Keratinocyte (primary cell): ENCODE measurements around the gene ITPR2. TPM values are rescaled to one million over a fixed set of nuclear protein-coding genes. Genes with fewer than 3 reads are reported as not detected.

Source experiments
- DNase-seq: peaks from one replicate; pipeline ENCODE4 v3.0.0-alpha.2; 2011; ENCODE audit warnings: low read depth, missing footprints, low spot score
- FAIRE-seq: peaks from 2 replicates; lab custom pipeline; 2011; peaks lifted over from hg19 to GRCh38; lab: Jason Lieb, UNC
- H2AFZ ChIP-seq: 2 replicates; pipeline ENCODE4 v1.6.0; 2012; ENCODE audit warnings: low read length, control low read depth, inconsistent platforms; ENCODE audit not compliant: control insufficient read depth
- H3K27ac ChIP-seq: 2 replicates; pipeline ENCODE4 v1.5.1; 2011; ENCODE audit warnings: low read length; ENCODE audit not compliant: control insufficient read depth, insufficient read depth
- H3K27me3 ChIP-seq: 3 replicates; pipeline ENCODE4 v1.6.0; 2011; ENCODE audit warnings: low read length; ENCODE audit not compliant: control insufficient read depth, insufficient read depth; ENCODE audit errors: extremely low read depth
- H3K36me3 ChIP-seq, 2 experiments: 2 replicates in 1 of 2; 3 replicates in 1 of 2; pipeline ENCODE4 v1.5.1; 2011; ENCODE audit warnings: low read length in 2 of 2, mild to moderate bottlenecking in 1 of 2; ENCODE audit not compliant: control insufficient read depth in 2 of 2, insufficient read depth in 2 of 2; ENCODE audit errors: extremely low read depth in 1 of 2
- H3K4me1 ChIP-seq: 3 replicates; pipeline ENCODE4 v1.5.1; 2011; ENCODE audit warnings: low read length; ENCODE audit not compliant: control insufficient read depth, insufficient read depth; ENCODE audit errors: extremely low read depth
- H3K4me2 ChIP-seq: 3 replicates; pipeline ENCODE4 v1.6.0; 2011; ENCODE audit warnings: low read depth, low read length; ENCODE audit not compliant: control insufficient read depth, insufficient read depth; ENCODE audit errors: extremely low read depth
- H3K4me3 ChIP-seq, 3 experiments: fragments of 200-600 bp in 1 of 3; sonication (generic) in 1 of 3; 2 replicates in 2 of 3; 3 replicates in 1 of 3; pipeline ENCODE4 v1.5.1; 2011 to 2016; ENCODE audit warnings: low read length in 3 of 3, mild to moderate bottlenecking in 3 of 3, control low read depth in 2 of 3, inconsistent platforms in 1 of 3, low read depth in 1 of 3, mixed read lengths in 1 of 3, mixed run types in 1 of 3, moderate library complexity in 1 of 3; ENCODE audit not compliant: control insufficient read depth in 2 of 3, insufficient read depth in 2 of 3; ENCODE audit errors: extremely low read depth in 1 of 3
- H3K79me2 ChIP-seq: 2 replicates; pipeline ENCODE4 v1.6.0; 2012; ENCODE audit warnings: low read length; ENCODE audit not compliant: control insufficient read depth, insufficient read depth
- H3K9ac ChIP-seq: 3 replicates; pipeline ENCODE4 v1.6.0; 2011; ENCODE audit warnings: low read length; ENCODE audit not compliant: control insufficient read depth, insufficient read depth; ENCODE audit errors: extremely low read depth
- H3K9me1 ChIP-seq: 3 replicates; pipeline ENCODE4 v1.6.0; 2011; ENCODE audit warnings: low read length; ENCODE audit not compliant: control insufficient read depth, insufficient read depth; ENCODE audit errors: extremely low read depth
- H3K9me3 ChIP-seq: 2 replicates; pipeline ENCODE4 v1.5.1; 2012; ENCODE audit warnings: low read depth, low read length; ENCODE audit not compliant: control insufficient read depth
- H4K20me1 ChIP-seq: 3 replicates; pipeline ENCODE4 v1.6.0; 2011; ENCODE audit warnings: low read length; ENCODE audit not compliant: control insufficient read depth, insufficient read depth; ENCODE audit errors: extremely low read depth
- EZH2 ChIP-seq: IDR thresholded peaks from one replicate; pipeline ENCODE4 v1.6.1; 2012; ENCODE audit warnings: inconsistent platforms, mild to moderate bottlenecking, low read length, moderate library complexity
- dilution Hi-C: fragments of 300-500 bp; cut with MboI; formaldehyde crosslinking; loops from one replicate; pipeline ENCODE4 v1.7.0; 2020; ENCODE audit warnings: low sequenced_read_pairs; ENCODE audit not compliant: extremely low pct_ligation_motif_present
- polyA plus RNA-seq, 5 experiments: library from polyadenylated mRNA; depleted of rRNA in 3 of 5; stranded (reverse) in 3 of 5; stranded (forward) in 1 of 5; unstranded in 1 of 5; fragments of >200 nt; gene quantifications; 1 replicate in 1 of 5; 2 replicates in 3 of 5; 3 replicates in 1 of 5; pipeline versions ENCODE4 v1.2.1 to v1.2.3, GENCODE V29; 2011 to 2012; ENCODE audit warnings: missing spikeins in 2 of 5, low read depth in 1 of 5, low replicate concordance in 1 of 5
- TF ChIP-seq, protein P1 (sequence below), 3 experiments: IDR thresholded peaks in 1 of 3; conservative IDR thresholded peaks in 1 of 3; optimal IDR thresholded peaks in 1 of 3; 2 replicates in 2 of 3; 3 replicates in 1 of 3; pipeline versions ENCODE3 to v1.5.1; 2011; ENCODE audit warnings: low read length in 3 of 3, mild to moderate bottlenecking in 3 of 3, moderate library complexity in 2 of 3, control low read depth in 1 of 3, inconsistent platforms in 1 of 3; ENCODE audit not compliant: insufficient read depth in 2 of 3; ENCODE audit errors: extremely low read depth in 1 of 3

ITPR2 gene
- polyA plus RNA-seq, 1 donor (not counting 4 experiments of a cell fraction or from before 2014, with no cell fraction given) = 7.6 TPM

- Histone ChIP-seq H2AFZ (no peak overlapping the region), H3K9me3 (no peaks in the 10 kb centered on the region), H3K79me2 (peaks cover 4% of the 10 kb centered on the region), H3K4me3 (peak overlapping the region in 2 of 3 experiments; percentile 57 to 61), H3K36me3 (no peaks in the 10 kb centered on the region), H3K9ac (peak overlapping the region; percentile 8), H3K4me1 (peaks cover 41% of the 10 kb centered on the region), H3K27me3 (no peaks in the 10 kb centered on the region), H4K20me1 (no peaks in the 10 kb centered on the region), H3K27ac (peak overlapping the region; percentile 45), H3K4me2 (peak overlapping the region; percentile 87), H3K9me1 (no peaks in the 10 kb centered on the region)
- no peak for TF ChIP-seq EZH2
- TF ChIP-seq, protein P1, sequence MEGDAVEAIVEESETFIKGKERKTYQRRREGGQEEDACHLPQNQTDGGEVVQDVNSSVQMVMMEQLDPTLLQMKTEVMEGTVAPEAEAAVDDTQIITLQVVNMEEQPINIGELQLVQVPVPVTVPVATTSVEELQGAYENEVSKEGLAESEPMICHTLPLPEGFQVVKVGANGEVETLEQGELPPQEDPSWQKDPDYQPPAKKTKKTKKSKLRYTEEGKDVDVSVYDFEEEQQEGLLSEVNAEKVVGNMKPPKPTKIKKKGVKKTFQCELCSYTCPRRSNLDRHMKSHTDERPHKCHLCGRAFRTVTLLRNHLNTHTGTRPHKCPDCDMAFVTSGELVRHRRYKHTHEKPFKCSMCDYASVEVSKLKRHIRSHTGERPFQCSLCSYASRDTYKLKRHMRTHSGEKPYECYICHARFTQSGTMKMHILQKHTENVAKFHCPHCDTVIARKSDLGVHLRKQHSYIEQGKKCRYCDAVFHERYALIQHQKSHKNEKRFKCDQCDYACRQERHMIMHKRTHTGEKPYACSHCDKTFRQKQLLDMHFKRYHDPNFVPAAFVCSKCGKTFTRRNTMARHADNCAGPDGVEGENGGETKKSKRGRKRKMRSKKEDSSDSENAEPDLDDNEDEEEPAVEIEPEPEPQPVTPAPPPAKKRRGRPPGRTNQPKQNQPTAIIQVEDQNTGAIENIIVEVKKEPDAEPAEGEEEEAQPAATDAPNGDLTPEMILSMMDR (optimal IDR thresholded peaks at IDR 0.05 in 1 of 3, IDR thresholded peaks at IDR 0.05 in 1 of 3, conservative IDR thresholded peaks at IDR 0.05 in 1 of 3; ENCODE audit: extremely low read depth in 1 of 3, insufficient read depth in 2 of 3, low read length in 3 of 3) = no peak
- DNase-seq = peak; percentile 23
- dilution Hi-C loops = no loop called here
- peak; percentile 87 for FAIRE-seq
These were observed 84.1 kb downstream of the ITPR2 start for GRCh38 chr12:26748741-26749431.

- Histone ChIP-seq H3K4me3 (peak overlapping the region in 2 of 3 experiments; percentile 57 to 61), H3K27me3 (no peaks in the 10 kb centered on the region)
These were observed 84.6 kb downstream of the ITPR2 start for GRCh38 chr12:26748412-26748740.

More at GRCh38 chr12:26748412-26748740, 84.6 kb downstream of the ITPR2 start:
- peaks cover 4% of the 10 kb centered on the region for H3K79me2 ChIP-seq
- no peak for DNase-seq
- H3K9me3 ChIP-seq = no peaks in the 10 kb centered on the region
- TF ChIP-seq, protein P1 (optimal IDR thresholded peaks at IDR 0.05 in 1 of 3, IDR thresholded peaks at IDR 0.05 in 1 of 3, conservative IDR thresholded peaks at IDR 0.05 in 1 of 3; ENCODE audit: extremely low read depth in 1 of 3, insufficient read depth in 2 of 3, low read length in 3 of 3) = no peak
- TF ChIP-seq EZH2 = no peak
- peak overlapping the region; percentile 87 for H3K4me2 ChIP-seq
- no peaks in the 10 kb centered on the region for H3K9me1 ChIP-seq
- H3K4me1 ChIP-seq = peaks cover 41% of the 10 kb centered on the region
- dilution Hi-C loops = no loop called here
- H3K27ac ChIP-seq = peak overlapping the region; percentile 45
- no peaks in the 10 kb centered on the region for H3K36me3 ChIP-seq
- no peak overlapping the region for H2AFZ ChIP-seq
- H3K9ac ChIP-seq = no peak overlapping the region
- FAIRE-seq = no peak
- no peaks in the 10 kb centered on the region for H4K20me1 ChIP-seq
